Measurements from ENCODE around the gene HPCAL1. TPM values are rescaled to one million over a fixed set of nuclear protein-coding genes. Genes with fewer than 3 reads are reported as not detected.

The HPCAL1 gene
- total and polyA plus RNA-seq, 12 donors: 17.4 to 118 (median 61.3) TPM

- no peak for TF ChIP-seq POLR2A (IDR thresholded peaks at IDR 0.05)
- no peak for TF ChIP-seq CTCF (IDR thresholded peaks at IDR 0.05)
- H3K4me1 ChIP-seq (replicated peaks in 1 of 2): peaks cover 29 to 54% of the 10 kb centered on the region in 2 donors
- 76 to 81% (median 79%) methylated on average over 8 to 12 of the region's 12 CpGs for WGBS, 4 donors
- no peak overlapping the region for H3K4me3 ChIP-seq
- peak overlapping the region; percentile 66 to 86 (median 80) for H3K27ac ChIP-seq
- peak in 6 of 7 donors; percentile 39 to 79 (median 59) for DNase-seq
- H3K9me3 ChIP-seq (replicated peaks in 1 of 3): no peaks in the 10 kb centered on the region
- no peaks in the 10 kb centered on the region for H3K36me3 ChIP-seq (replicated peaks in 1 of 2)
- H3K27me3 ChIP-seq: no peaks in the 10 kb centered on the region
- intact Hi-C loops (cut with DNase I): no loop called here
Observed at GRCh38 chr2:10328670-10329579, 26.2 kb downstream of the HPCAL1 start.

DNA sequence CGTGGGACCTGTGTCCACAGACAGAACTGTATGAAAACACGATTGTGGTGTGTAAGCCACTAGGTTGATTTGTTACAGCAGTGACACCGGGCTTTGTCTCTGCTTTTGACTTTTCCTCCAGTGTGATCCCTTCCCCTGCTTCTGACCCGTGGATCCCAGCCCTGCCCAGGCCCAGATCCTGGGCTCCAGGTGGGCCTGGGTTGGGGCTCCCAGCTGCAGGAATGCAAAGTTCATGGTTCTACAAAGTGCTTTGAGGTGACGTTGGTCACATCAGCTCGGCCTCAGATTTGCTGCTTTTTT, 26.8 kb downstream of the HPCAL1 start:
- H3K9me3 ChIP-seq (replicated peaks in 1 of 3): no peaks in the 10 kb centered on the region
- H3K4me3 ChIP-seq: peak overlapping the region in 1 of 4 donors; percentile 7
- 27 to 47% (median 39%) methylated on average over 5 to 6 of the region's 6 CpGs for WGBS, 4 donors
- peak overlapping the region; percentile 66 to 86 (median 80) for H3K27ac ChIP-seq
- TF ChIP-seq CTCF (IDR thresholded peaks at IDR 0.05): no peak
- TF ChIP-seq POLR2A (IDR thresholded peaks at IDR 0.05): no peak
- H3K36me3 ChIP-seq (replicated peaks in 1 of 2): no peaks in the 10 kb centered on the region
- H3K4me1 ChIP-seq (replicated peaks in 1 of 2): peaks cover 29 to 54% of the 10 kb centered on the region in 2 donors
- no peaks in the 10 kb centered on the region for H3K27me3 ChIP-seq
- intact Hi-C loops (cut with DNase I): no loop called here
- DNase-seq: no peak

DNA sequence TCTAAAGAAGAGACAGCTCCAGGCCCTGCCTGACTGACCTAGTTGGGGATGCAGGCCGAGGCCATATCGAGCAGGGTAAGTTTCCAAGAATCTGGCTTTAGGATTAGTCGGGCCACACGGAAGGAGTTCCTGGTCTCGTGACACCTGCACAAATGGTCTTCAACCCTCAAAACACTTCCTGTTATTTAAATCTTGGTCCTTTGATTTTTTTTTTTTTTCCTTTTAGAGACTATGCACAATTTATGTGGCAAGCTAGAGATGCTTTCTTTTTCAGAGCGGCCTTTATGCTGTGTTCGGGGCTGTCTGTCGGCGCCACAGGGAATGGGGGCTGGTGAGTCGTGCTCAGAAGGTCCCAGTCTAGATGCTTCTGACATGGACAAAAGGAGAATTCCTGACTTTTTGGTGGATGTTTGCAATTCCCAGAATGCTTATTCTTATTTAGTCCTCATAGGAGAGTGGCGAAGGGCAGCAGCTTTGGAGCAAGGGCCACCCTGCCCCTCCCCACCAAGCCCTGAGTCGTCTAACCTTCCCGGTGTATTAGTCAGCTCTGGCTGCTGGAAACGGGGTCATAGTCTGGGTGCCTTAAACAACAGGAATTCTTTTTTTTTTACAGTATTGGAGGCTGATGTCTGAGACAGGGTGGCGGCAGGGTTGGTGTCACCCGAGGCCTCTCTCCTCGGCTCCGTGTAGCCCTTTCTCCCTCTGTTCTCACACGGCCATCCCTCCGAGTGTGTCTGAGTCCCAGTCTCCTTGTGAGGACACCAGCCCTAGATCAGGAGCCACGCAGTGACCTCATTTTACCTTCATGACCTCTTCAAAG, 27.4 kb downstream of the HPCAL1 start:
- DNase-seq: peak; percentile 72 to 89 (median 87)
- peaks cover 29 to 54% of the 10 kb centered on the region in 2 donors for H3K4me1 ChIP-seq (replicated peaks in 1 of 2)

More for the DNA sequence above, 27.4 kb downstream of the HPCAL1 start:
- H3K36me3 ChIP-seq (replicated peaks in 1 of 2): no peaks in the 10 kb centered on the region
- 29 to 43% (median 35%) methylated on average over 18 to 21 of the region's 21 CpGs for WGBS, 4 donors
- peaks cover 0 to under 1% (median 0%) of the 10 kb centered on the region in 3 donors for H3K9me3 ChIP-seq (replicated peaks in 1 of 3)
- peak overlapping the region; percentile 66 to 86 (median 80) for H3K27ac ChIP-seq
- H3K4me3 ChIP-seq: peak overlapping the region in 1 of 4 donors; percentile 7
- TF ChIP-seq CTCF (IDR thresholded peaks at IDR 0.05): no peak
- TF ChIP-seq POLR2A (IDR thresholded peaks at IDR 0.05): peak in 1 of 2 donors; percentile 27
- H3K27me3 ChIP-seq: no peaks in the 10 kb centered on the region
- intact Hi-C loops (cut with DNase I): no loop called here

Data from adrenal gland (tissue), 12 donors.